Measurements from ENCODE around the gene LRRC3B. TPM values are rescaled to one million over a fixed set of nuclear protein-coding genes. Genes with fewer than 3 reads are reported as not detected.

Gene LRRC3B
- total RNA-seq, 1 donor from 2014 or later = 0.54 TPM

GRCh38 chr3:26682406-26682805 is 59.8 kb downstream of the LRRC3B start:
- Mint-ChIP-seq H3K27ac (ENCODE audit: unreplicated experiment) (no peak overlapping the region), H3K27me3 (ENCODE audit: low read depth) (no peaks in the 10 kb centered on the region), H3K9me3 (no peaks in the 10 kb centered on the region), H3K4me1 (no peaks in the 10 kb centered on the region), H3K4me3 (no peak overlapping the region), H3K36me3 (ENCODE audit: low read depth) (no peaks in the 10 kb centered on the region)
- TF ChIP-seq, protein P1, sequence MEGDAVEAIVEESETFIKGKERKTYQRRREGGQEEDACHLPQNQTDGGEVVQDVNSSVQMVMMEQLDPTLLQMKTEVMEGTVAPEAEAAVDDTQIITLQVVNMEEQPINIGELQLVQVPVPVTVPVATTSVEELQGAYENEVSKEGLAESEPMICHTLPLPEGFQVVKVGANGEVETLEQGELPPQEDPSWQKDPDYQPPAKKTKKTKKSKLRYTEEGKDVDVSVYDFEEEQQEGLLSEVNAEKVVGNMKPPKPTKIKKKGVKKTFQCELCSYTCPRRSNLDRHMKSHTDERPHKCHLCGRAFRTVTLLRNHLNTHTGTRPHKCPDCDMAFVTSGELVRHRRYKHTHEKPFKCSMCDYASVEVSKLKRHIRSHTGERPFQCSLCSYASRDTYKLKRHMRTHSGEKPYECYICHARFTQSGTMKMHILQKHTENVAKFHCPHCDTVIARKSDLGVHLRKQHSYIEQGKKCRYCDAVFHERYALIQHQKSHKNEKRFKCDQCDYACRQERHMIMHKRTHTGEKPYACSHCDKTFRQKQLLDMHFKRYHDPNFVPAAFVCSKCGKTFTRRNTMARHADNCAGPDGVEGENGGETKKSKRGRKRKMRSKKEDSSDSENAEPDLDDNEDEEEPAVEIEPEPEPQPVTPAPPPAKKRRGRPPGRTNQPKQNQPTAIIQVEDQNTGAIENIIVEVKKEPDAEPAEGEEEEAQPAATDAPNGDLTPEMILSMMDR (conservative IDR thresholded peaks at IDR 0.05) = no peak
- DNase-seq (ENCODE audit: low read depth, low spot score) = no peak

GRCh38 chr3:26683902-26684301 is 61.3 kb downstream of the LRRC3B start:
- no peaks in the 10 kb centered on the region for H3K9me3 Mint-ChIP-seq
- no peaks in the 10 kb centered on the region for H3K4me1 Mint-ChIP-seq
- no peaks in the 10 kb centered on the region for H3K27me3 Mint-ChIP-seq (ENCODE audit: low read depth)
- no peak overlapping the region for H3K4me3 Mint-ChIP-seq
- no peaks in the 10 kb centered on the region for H3K36me3 Mint-ChIP-seq (ENCODE audit: low read depth)
- no peak overlapping the region for H3K27ac Mint-ChIP-seq (ENCODE audit: unreplicated experiment)
- TF ChIP-seq, protein P1 (conservative IDR thresholded peaks at IDR 0.05) = no peak
- DNase-seq (ENCODE audit: low read depth, low spot score) = no peak

- Mint-ChIP-seq H3K4me3 (no peak overlapping the region), H3K36me3 (ENCODE audit: low read depth) (no peaks in the 10 kb centered on the region), H3K4me1 (no peaks in the 10 kb centered on the region), H3K27me3 (ENCODE audit: low read depth) (no peaks in the 10 kb centered on the region), H3K27ac (ENCODE audit: unreplicated experiment) (no peak overlapping the region), H3K9me3 (no peaks in the 10 kb centered on the region)
- TF ChIP-seq, protein P1 (conservative IDR thresholded peaks at IDR 0.05) = no peak
- no peak for DNase-seq (ENCODE audit: low read depth, low spot score)
Measured at GRCh38 chr3:26687466-26687865, 64.9 kb downstream of the LRRC3B start.

GRCh38 chr3:26699553-26699952 is 77.0 kb downstream of the LRRC3B start:
- Mint-ChIP-seq H3K9me3 (no peaks in the 10 kb centered on the region), H3K36me3 (ENCODE audit: low read depth) (no peaks in the 10 kb centered on the region), H3K27me3 (ENCODE audit: low read depth) (no peaks in the 10 kb centered on the region), H3K4me3 (no peak overlapping the region), H3K27ac (ENCODE audit: unreplicated experiment) (no peak overlapping the region), H3K4me1 (no peaks in the 10 kb centered on the region)
- TF ChIP-seq, protein P1 (conservative IDR thresholded peaks at IDR 0.05) = no peak
- no peak for DNase-seq (ENCODE audit: low read depth, low spot score)

DNA sequence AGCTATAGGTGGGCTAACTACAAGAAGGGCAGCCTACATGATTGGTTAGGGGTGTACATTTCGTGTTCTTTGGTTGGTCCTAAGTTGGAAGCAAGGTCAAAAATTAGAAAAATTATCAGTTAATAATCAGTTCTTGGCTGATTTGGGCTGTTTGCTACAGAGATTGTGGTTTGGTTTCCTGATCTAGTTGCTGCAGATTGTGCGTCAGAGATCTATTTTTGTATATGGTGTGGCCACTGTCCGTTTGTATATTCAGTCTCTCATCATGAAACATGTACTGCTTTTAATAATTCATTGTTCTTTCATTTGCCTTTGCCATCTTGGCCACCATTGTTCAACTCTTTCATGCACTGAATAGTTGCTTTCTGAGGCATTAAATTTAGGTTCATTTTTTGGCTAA is 80.9 kb downstream of the LRRC3B start:
- TF ChIP-seq, protein P1 (conservative IDR thresholded peaks at IDR 0.05) = no peak
- Mint-ChIP-seq H3K27ac (ENCODE audit: unreplicated experiment) (no peak overlapping the region), H3K4me1 (no peaks in the 10 kb centered on the region), H3K9me3 (no peaks in the 10 kb centered on the region), H3K27me3 (ENCODE audit: low read depth) (peaks cover 3% of the 10 kb centered on the region), H3K4me3 (no peak overlapping the region), H3K36me3 (ENCODE audit: low read depth) (no peaks in the 10 kb centered on the region)
- no peak for DNase-seq (ENCODE audit: low read depth, low spot score)

- Mint-ChIP-seq H3K27ac (ENCODE audit: unreplicated experiment) (no peak overlapping the region), H3K27me3 (ENCODE audit: low read depth) (peaks cover 3% of the 10 kb centered on the region), H3K4me3 (no peak overlapping the region), H3K9me3 (no peaks in the 10 kb centered on the region), H3K4me1 (no peaks in the 10 kb centered on the region), H3K36me3 (ENCODE audit: low read depth) (no peaks in the 10 kb centered on the region)
- TF ChIP-seq, protein P1 (conservative IDR thresholded peaks at IDR 0.05) = no peak
- DNase-seq (ENCODE audit: low read depth, low spot score) = no peak
Measured at GRCh38 chr3:26704736-26705135, 82.2 kb downstream of the LRRC3B start.
